Activated B cell treated with CpG ODN at 0.5 μM for 24 hours (primary cell): ENCODE results near the gene ACKR2. TPM values are rescaled to one million over a fixed set of nuclear protein-coding genes. Genes with fewer than 3 reads are reported as not detected.

Source experiments
- ATAC-seq: fragments of 200-7000 bp; cut with Tn5 transposase; one replicate; pipeline ENCODE4 v1.10.0; 2021; ENCODE audit warnings: low read depth, mild to moderate bottlenecking, moderate library complexity
- CTCF ChIA-PET: fragments of 350-600 bp; sonication (Branson Sonifier 250); formaldehyde crosslinking; loops from one replicate; lab custom pipeline; 2021; ENCODE audit warnings: antibody characterized with exemption; lab: Charles Lee
- POLR2A ChIA-PET: fragments of 350-600 bp; sonication (Branson Sonifier 250); formaldehyde crosslinking; loops from one replicate; lab custom pipeline; 2021; ENCODE audit warnings: antibody characterized with exemption; lab: Charles Lee
- DNase-seq: peaks from one replicate; pipeline ENCODE4 v3.0.0; 2022
- H3K27ac Mint-ChIP-seq: one replicate; pipeline ENCODE4 v1.8.0; 2020; ENCODE audit warnings: mixed read lengths
- H3K27me3 Mint-ChIP-seq: one replicate; pipeline ENCODE4 v1.8.0; 2021; ENCODE audit warnings: mixed read lengths
- H3K36me3 Mint-ChIP-seq: one replicate; pipeline ENCODE4 v1.8.0; 2021; ENCODE audit warnings: low read depth, mixed read lengths
- H3K4me1 Mint-ChIP-seq: one replicate; pipeline ENCODE4 v1.8.0; 2021; ENCODE audit warnings: mixed read lengths
- H3K4me3 Mint-ChIP-seq: one replicate; pipeline ENCODE4 v1.8.0; 2020; ENCODE audit warnings: mild to moderate bottlenecking, mixed read lengths
- H3K9me3 Mint-ChIP-seq: one replicate; pipeline ENCODE4 v1.8.0; 2020; ENCODE audit warnings: mixed read lengths
- CTCF ChIP-seq: fragments of 200-600 bp; IDR thresholded peaks from one replicate; pipeline ENCODE4 v1.8.0; 2022; ENCODE audit warnings: antibody characterized with exemption, mild to moderate bottlenecking
- intact Hi-C: fragments of 100-400 bp; cut with micrococcal nuclease; formaldehyde crosslinking; loops from one replicate; pipeline ENCODE4 v1.15.1; 2024
- total RNA-seq: library from RNA; stranded (reverse); gene quantifications from 2 replicates; pipeline ENCODE4 v1.2.3, GENCODE V29; 2022

The ACKR2 gene
- total RNA-seq, 1 donor from 2014 or later: 0.22 TPM

GRCh38 chr3:42814246-42814645 lies 5.0 kb downstream of the ACKR2 start:
- H3K36me3 Mint-ChIP-seq: no peaks in the 10 kb centered on the region
- H3K4me1 Mint-ChIP-seq: peaks cover 8% of the 10 kb centered on the region
- intact Hi-C loops: no loop called here
- H3K4me3 Mint-ChIP-seq: no peak overlapping the region
- DNase-seq (no peak), ATAC-seq (no peak)
- no peak for TF ChIP-seq CTCF
- POLR2A ChIA-PET: no interaction called here
- H3K9me3 Mint-ChIP-seq: no peaks in the 10 kb centered on the region
- no peak overlapping the region for H3K27ac Mint-ChIP-seq
- H3K27me3 Mint-ChIP-seq: peaks cover 2% of the 10 kb centered on the region
- CTCF ChIA-PET: no interaction called here

- H3K9me3 Mint-ChIP-seq: no peaks in the 10 kb centered on the region
- no peak for TF ChIP-seq CTCF
- no peaks in the 10 kb centered on the region for H3K36me3 Mint-ChIP-seq
- H3K27ac Mint-ChIP-seq: no peak overlapping the region
- ATAC-seq (no peak), DNase-seq (no peak)
- H3K4me1 Mint-ChIP-seq: peaks cover 8% of the 10 kb centered on the region
- no peak overlapping the region for H3K4me3 Mint-ChIP-seq
- ChIA-PET CTCF (no interaction called here), POLR2A (no interaction called here)
- H3K27me3 Mint-ChIP-seq: no peaks in the 10 kb centered on the region
- intact Hi-C loops: no loop called here
Observed at GRCh38 chr3:42814914-42815507, 5.8 kb downstream of the ACKR2 start.

DNA sequence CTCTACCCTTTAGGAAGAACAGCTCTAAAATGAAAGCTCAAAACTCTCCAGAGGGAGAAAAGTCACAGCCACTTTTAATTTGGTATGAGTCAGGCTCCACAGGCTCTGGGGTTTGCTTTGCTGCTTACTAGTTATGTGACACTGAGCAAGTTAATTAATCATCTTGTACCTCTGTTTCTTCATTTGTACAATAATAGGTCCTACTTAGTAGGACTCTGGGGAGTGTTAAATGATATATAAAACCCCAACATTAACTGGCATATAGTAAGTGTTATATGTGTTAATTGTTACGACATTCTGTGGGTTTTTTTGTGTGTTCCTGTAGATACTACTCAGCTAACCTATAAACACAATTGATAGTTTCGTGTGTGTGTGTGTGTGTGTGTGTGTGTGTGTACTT lies 6.6 kb downstream of the ACKR2 start:
- TF ChIP-seq CTCF: no peak
- CTCF ChIA-PET: no interaction called here

GRCh38 chr3:42819351-42819965 lies 10.2 kb downstream of the ACKR2 start:
- H3K9me3 Mint-ChIP-seq: no peaks in the 10 kb centered on the region
- CTCF ChIA-PET: interaction anchor here (0.9 kb wide), 1 partner anchor 12 kb away, joined by 3 read pairs; no protein-coding TSS in a partner anchor
- intact Hi-C loops: no loop called here

More for the DNA sequence above, 6.6 kb downstream of the ACKR2 start:
- Mint-ChIP-seq H3K36me3 (no peaks in the 10 kb centered on the region), H3K9me3 (no peaks in the 10 kb centered on the region), H3K27me3 (no peaks in the 10 kb centered on the region), H3K4me1 (peaks cover 8% of the 10 kb centered on the region), H3K27ac (no peak overlapping the region), H3K4me3 (no peak overlapping the region)
- no peak for DNase-seq
- intact Hi-C loops: no loop called here
- ATAC-seq: no peak
- POLR2A ChIA-PET: no interaction called here

DNA sequence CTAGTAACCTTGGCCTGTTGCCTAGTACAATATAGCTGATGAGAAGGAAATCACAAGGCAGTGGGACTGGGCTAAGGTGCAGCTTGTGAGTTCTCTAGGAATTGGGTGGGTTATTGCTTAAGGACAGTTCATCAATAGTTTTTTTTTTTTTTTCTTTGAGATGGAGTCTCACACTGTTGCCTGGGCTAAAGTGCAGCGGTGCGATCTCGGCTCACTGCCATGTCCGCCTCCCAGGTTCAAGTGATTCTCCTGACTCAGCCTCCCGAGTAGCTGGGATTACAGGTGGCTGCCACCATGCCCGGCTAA lies 11.5 kb downstream of the ACKR2 start:
- intact Hi-C loops: no loop called here
- ATAC-seq (no peak), DNase-seq (no peak)
- Mint-ChIP-seq H3K4me1 (no peaks in the 10 kb centered on the region), H3K36me3 (no peaks in the 10 kb centered on the region), H3K9me3 (no peaks in the 10 kb centered on the region), H3K27ac (no peak overlapping the region), H3K27me3 (peaks cover 2% of the 10 kb centered on the region), H3K4me3 (no peak overlapping the region)
- ChIA-PET CTCF (no interaction called here), POLR2A (no interaction called here)
- TF ChIP-seq CTCF: no peak

More at GRCh38 chr3:42819351-42819965, 10.2 kb downstream of the ACKR2 start:
- ATAC-seq (no peak), DNase-seq (no peak)
- Mint-ChIP-seq H3K36me3 (no peaks in the 10 kb centered on the region), H3K27ac (no peak overlapping the region), H3K27me3 (no peaks in the 10 kb centered on the region), H3K4me1 (no peaks in the 10 kb centered on the region), H3K4me3 (no peak overlapping the region)
- no peak for TF ChIP-seq CTCF
- POLR2A ChIA-PET: no interaction called here
